WTC11 (cell line): ENCODE measurements around the gene KHSRP. TPM values are rescaled to one million over a fixed set of nuclear protein-coding genes. Genes with fewer than 3 reads are reported as not detected.

Experiments used
- ATAC-seq: fragments of 200-7000 bp; cut with Tn5 transposase; 2 replicates; pipeline ENCODE4 v1.10.0; 2021; ENCODE audit warnings: mild to moderate bottlenecking, moderate library complexity
- CTCF ChIA-PET: fragments of 300-600 bp; sonication (Branson Sonifier 250); formaldehyde crosslinking; loops from one replicate; lab custom pipeline; 2021; ENCODE audit warnings: antibody characterized with exemption; lab: Charles Lee
- POLR2A ChIA-PET: fragments of 350-600 bp; sonication (Branson Sonifier 250); formaldehyde crosslinking; loops from one replicate; lab custom pipeline; 2021; ENCODE audit warnings: antibody characterized with exemption; lab: Charles Lee
- DNase-seq: peaks from one replicate; pipeline ENCODE4 v3.0.0; 2021; ENCODE audit warnings: low spot score
- H3K27ac Mint-ChIP-seq: 2 replicates; pipeline ENCODE4 v1.8.0; 2021; ENCODE audit warnings: mixed read lengths
- H3K27me3 Mint-ChIP-seq: 2 replicates; pipeline ENCODE4 v1.8.0; 2021; ENCODE audit warnings: low read depth, mild to moderate bottlenecking, moderate library complexity, mixed read lengths
- H3K36me3 Mint-ChIP-seq: 2 replicates; pipeline ENCODE4 v1.8.0; 2021; ENCODE audit warnings: mixed read lengths
- H3K4me1 Mint-ChIP-seq: 2 replicates; pipeline ENCODE4 v1.8.0; 2022; ENCODE audit warnings: mixed read lengths
- H3K4me3 Mint-ChIP-seq: 2 replicates; pipeline ENCODE4 v1.8.0; 2021; ENCODE audit warnings: mild to moderate bottlenecking, moderate library complexity, mixed read lengths
- H3K9me3 Mint-ChIP-seq: 2 replicates; pipeline ENCODE4 v1.8.0; 2021; ENCODE audit warnings: mixed read lengths
- ATF1 ChIP-seq: sonication (generic); formaldehyde crosslinking; IDR thresholded peaks from 2 replicates; pipeline ENCODE4 v1.8.1; 2023; ENCODE audit warnings: mild to moderate bottlenecking, moderate library complexity, missing genetic modification reagents
- ETV6 ChIP-seq: sonication (generic); formaldehyde crosslinking; IDR thresholded peaks from 2 replicates; pipeline ENCODE4 v1.8.1; 2022; ENCODE audit warnings: mild to moderate bottlenecking, missing genetic modification reagents
- FOXK1 ChIP-seq: sonication (generic); formaldehyde crosslinking; IDR thresholded peaks from 2 replicates; pipeline ENCODE4 v1.8.0; 2022; ENCODE audit warnings: mild to moderate bottlenecking, moderate library complexity, missing genetic modification reagents
- FOXP1 ChIP-seq: sonication (generic); formaldehyde crosslinking; IDR thresholded peaks from 2 replicates; pipeline ENCODE4 v1.8.0; 2022; ENCODE audit warnings: missing genetic modification reagents, mild to moderate bottlenecking, moderate library complexity, borderline replicate concordance
- GABPB1 ChIP-seq: sonication (generic); formaldehyde crosslinking; IDR thresholded peaks from 2 replicates; pipeline ENCODE4 v1.8.1; 2023; ENCODE audit warnings: mild to moderate bottlenecking, missing genetic modification reagents
- MAX ChIP-seq: sonication (generic); formaldehyde crosslinking; IDR thresholded peaks from 2 replicates; pipeline ENCODE4 v1.8.0; 2022; ENCODE audit warnings: mild to moderate bottlenecking, missing genetic modification reagents
- OVOL2 ChIP-seq: fragments of 250-450 bp; sonication (Bioruptor Pico); IDR thresholded peaks from 2 replicates; pipeline ENCODE4 v1.9.0; 2021; ENCODE audit warnings: mild to moderate bottlenecking, borderline replicate concordance
- PRRX2 ChIP-seq: fragments of 250-450 bp; sonication (Bioruptor Pico); IDR thresholded peaks from 2 replicates; pipeline ENCODE4 v1.8.0; 2021; ENCODE audit warnings: mild to moderate bottlenecking
- SP1 ChIP-seq: sonication (generic); formaldehyde crosslinking; conservative IDR thresholded peaks from 2 replicates; pipeline ENCODE4 v1.8.1; 2022; ENCODE audit warnings: missing genetic modification reagents
- USF1 ChIP-seq: sonication (generic); formaldehyde crosslinking; IDR thresholded peaks from 2 replicates; pipeline ENCODE4 v1.8.0; 2022; ENCODE audit warnings: mild to moderate bottlenecking, missing genetic modification reagents
- USF2 ChIP-seq: sonication (generic); formaldehyde crosslinking; IDR thresholded peaks from 2 replicates; pipeline ENCODE4 v1.8.1; 2023; ENCODE audit warnings: mild to moderate bottlenecking, missing genetic modification reagents, moderate library complexity
- ZBTB43 ChIP-seq: sonication (generic); formaldehyde crosslinking; IDR thresholded peaks from 2 replicates; pipeline ENCODE4 v1.8.1; 2023; ENCODE audit warnings: mild to moderate bottlenecking, missing genetic modification reagents
- ZNF219 ChIP-seq: sonication (generic); formaldehyde crosslinking; IDR thresholded peaks from 2 replicates; pipeline ENCODE4 v1.8.0; 2023; ENCODE audit warnings: missing genetic modification reagents, mild to moderate bottlenecking, borderline replicate concordance
- ZNF281 ChIP-seq: sonication (generic); formaldehyde crosslinking; IDR thresholded peaks from 2 replicates; pipeline ENCODE4 v1.8.0; 2023; ENCODE audit warnings: mild to moderate bottlenecking, missing genetic modification reagents
- ZNF423 ChIP-seq: fragments of 250-450 bp; sonication (Bioruptor Pico); IDR thresholded peaks from 2 replicates; pipeline ENCODE4 v2.1.2; 2022; ENCODE audit warnings: mild to moderate bottlenecking, moderate library complexity
- ZSCAN18 ChIP-seq: fragments of 250-450 bp; sonication (Bioruptor Pico); IDR thresholded peaks from 2 replicates; pipeline ENCODE4 v2.1.2; 2022; ENCODE audit warnings: mild to moderate bottlenecking, moderate library complexity
- total RNA-seq: library from RNA; stranded (reverse); gene quantifications from 3 replicates; pipeline ENCODE4 v1.2.3, GENCODE V29; 2021

The KHSRP gene
- total RNA-seq, 1 experiment from 2014 or later = 572 TPM

- TF ChIP-seq ZSCAN18 = no peak
- no peak for TF ChIP-seq ATF1
- TF ChIP-seq PRRX2 = no peak
Observed at GRCh38 chr19:6465006-6465405, 40.4 kb upstream of the KHSRP start (continued).

GRCh38 chr19:6464070-6464873 is 39.7 kb upstream of the KHSRP start, which contains the start of gene CRB3:
Gene CRB3, plus strand, starts transcription at chr19:6464271. Its CDS starts 431 bp downstream, at chr19:6464702.
- H3K9me3 Mint-ChIP-seq = no peaks in the 10 kb centered on the region
- peak within 1 kb of the TSS; percentile 98 for H3K27ac Mint-ChIP-seq
- peaks cover 14% of the 10 kb centered on the region for H3K4me1 Mint-ChIP-seq
- H3K27me3 Mint-ChIP-seq = peaks cover 13% of the 10 kb centered on the region
- ChIA-PET CTCF (interaction anchor here (0.6 to 1.5 kb wide), 3 partner anchors 12 to 52 kb away, joined by 3 to 7 read pairs (median 3); no protein-coding TSS in a partner anchor), POLR2A (interaction anchor here (1.9 kb wide), 1 partner anchor 12 kb away, joined by 9 read pairs; no protein-coding TSS in a partner anchor)
- ATAC-seq (peak; percentile 61), DNase-seq (peak; percentile 99)
- peaks cover 3% of the 10 kb centered on the region; the same call in 1 of the 2 replicates for H3K36me3 Mint-ChIP-seq
- H3K4me3 Mint-ChIP-seq = peak within 1 kb of the TSS; percentile 81
- TF ChIP-seq SP1 (peak; percentile 97), ETV6 (CRISPR knock-in tag) (peak; percentile 87), ZNF423 (CRISPR knock-in tag) (no peak), ZNF281 (CRISPR knock-in tag) (0 out of 2 replicates have a peak, but pooled peaks have one; percentile 11), USF2 (CRISPR knock-in tag) (peak; percentile 98), FOXK1 (CRISPR knock-in tag) (peak; percentile 62; the same call in 1 of the 2 replicates), ZBTB43 (CRISPR knock-in tag) (0 out of 2 replicates have a peak, but pooled peaks have one; percentile 46), MAX (CRISPR knock-in tag) (peak; percentile 77; the same call in 1 of the 2 replicates), USF1 (CRISPR knock-in tag) (peak; percentile 97), FOXP1 (CRISPR knock-in tag) (peak; percentile 22; the same call in 1 of the 2 replicates), ZNF219 (no peak), OVOL2 (CRISPR knock-in tag) (no peak), GABPB1 (CRISPR knock-in tag) (peak; percentile 27; the same call in 1 of the 2 replicates)
